HUES6 (cell line): ENCODE data around the gene OR6S1.

Experiments used
- H3K27ac ChIP-seq: 2 replicates; pipeline ENCODE4 v1.7.0; 2013; ENCODE audit warnings: low read depth, mild to moderate bottlenecking, low read length, inconsistent platforms
- H3K27me3 ChIP-seq: 2 replicates; pipeline ENCODE4 v1.6.1; 2013; ENCODE audit warnings: low read length; ENCODE audit not compliant: control insufficient read depth, insufficient read depth
- H3K36me3 ChIP-seq: 2 replicates; pipeline ENCODE4 v1.6.1; 2013; ENCODE audit warnings: low read length; ENCODE audit not compliant: control insufficient read depth, insufficient read depth
- H3K4me1 ChIP-seq: 2 replicates; pipeline ENCODE4 v1.6.1; 2013; ENCODE audit warnings: low read length; ENCODE audit not compliant: control insufficient read depth, insufficient read depth
- H3K4me3 ChIP-seq: 2 replicates; pipeline ENCODE4 v1.5.1; 2013; ENCODE audit warnings: low read depth, low read length
- H3K9ac ChIP-seq: one replicate; pipeline ENCODE4 v1.6.1; 2013; ENCODE audit warnings: mild to moderate bottlenecking, low read length
- H3K9me3 ChIP-seq: 2 replicates; pipeline ENCODE4 v1.6.1; 2013; ENCODE audit warnings: low read depth, low read length; ENCODE audit not compliant: control insufficient read depth, insufficient read depth

Gene OR6S1

DNA sequence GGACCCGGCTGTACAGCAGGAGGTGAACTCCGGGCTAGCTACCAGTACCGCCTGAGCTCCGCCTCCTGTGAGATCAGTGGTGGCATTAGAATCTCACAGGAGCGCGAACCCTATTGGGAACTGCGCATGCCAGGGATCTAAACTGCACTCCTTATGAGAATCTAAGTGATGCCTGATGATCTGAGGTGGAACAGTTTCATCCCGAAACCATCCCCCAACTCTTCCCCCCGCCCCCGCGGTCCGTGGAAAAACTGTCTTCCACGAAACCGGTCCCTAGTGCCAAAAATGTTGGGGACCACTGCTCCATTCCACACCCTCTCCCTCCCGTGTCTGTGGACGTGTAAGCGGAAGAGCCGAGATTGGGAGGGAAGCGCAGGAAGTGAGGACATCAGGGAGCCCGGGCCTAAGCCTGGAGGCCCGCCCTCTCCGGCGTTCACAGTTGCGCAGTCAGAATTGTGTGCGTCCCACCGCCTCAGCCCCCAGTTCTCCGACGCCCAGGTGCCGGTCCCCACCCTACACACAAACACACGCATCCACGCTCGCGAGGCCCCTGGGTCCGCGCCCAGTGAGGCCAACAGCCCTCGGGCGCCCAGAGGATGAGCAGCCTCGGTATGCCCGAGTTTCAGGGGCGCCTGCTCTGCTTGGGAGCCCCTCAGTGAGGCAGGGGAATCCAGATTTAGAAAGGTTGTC lies 41.1 kb upstream of the OR6S1 start:
- H3K4me1 ChIP-seq: peaks cover 16% of the 10 kb centered on the region
- H3K36me3 ChIP-seq: no peaks in the 10 kb centered on the region
- H3K4me3 ChIP-seq: peak overlapping the region; percentile 96
- no peaks in the 10 kb centered on the region for H3K27me3 ChIP-seq
- H3K27ac ChIP-seq: peak overlapping the region; percentile 86
- H3K9ac ChIP-seq: peak overlapping the region; percentile 89
- H3K9me3 ChIP-seq: no peaks in the 10 kb centered on the region

DNA sequence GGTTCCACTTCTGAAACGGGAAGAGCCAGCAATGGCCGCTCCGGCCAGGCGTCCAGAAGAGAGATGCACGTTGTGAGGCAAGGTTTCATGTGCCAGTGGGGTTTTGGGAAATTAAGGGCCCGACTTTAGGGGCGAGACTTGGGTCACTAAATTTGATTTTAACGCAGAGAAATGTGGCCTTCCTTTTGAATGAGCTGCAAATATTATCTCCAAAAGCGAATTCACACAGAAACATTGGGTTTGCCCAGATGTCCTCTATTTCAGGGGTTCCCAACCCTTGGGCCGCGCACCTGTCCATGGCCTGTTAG lies 40.6 kb upstream of the OR6S1 start:
- peaks cover 16% of the 10 kb centered on the region for H3K4me1 ChIP-seq

DNA sequence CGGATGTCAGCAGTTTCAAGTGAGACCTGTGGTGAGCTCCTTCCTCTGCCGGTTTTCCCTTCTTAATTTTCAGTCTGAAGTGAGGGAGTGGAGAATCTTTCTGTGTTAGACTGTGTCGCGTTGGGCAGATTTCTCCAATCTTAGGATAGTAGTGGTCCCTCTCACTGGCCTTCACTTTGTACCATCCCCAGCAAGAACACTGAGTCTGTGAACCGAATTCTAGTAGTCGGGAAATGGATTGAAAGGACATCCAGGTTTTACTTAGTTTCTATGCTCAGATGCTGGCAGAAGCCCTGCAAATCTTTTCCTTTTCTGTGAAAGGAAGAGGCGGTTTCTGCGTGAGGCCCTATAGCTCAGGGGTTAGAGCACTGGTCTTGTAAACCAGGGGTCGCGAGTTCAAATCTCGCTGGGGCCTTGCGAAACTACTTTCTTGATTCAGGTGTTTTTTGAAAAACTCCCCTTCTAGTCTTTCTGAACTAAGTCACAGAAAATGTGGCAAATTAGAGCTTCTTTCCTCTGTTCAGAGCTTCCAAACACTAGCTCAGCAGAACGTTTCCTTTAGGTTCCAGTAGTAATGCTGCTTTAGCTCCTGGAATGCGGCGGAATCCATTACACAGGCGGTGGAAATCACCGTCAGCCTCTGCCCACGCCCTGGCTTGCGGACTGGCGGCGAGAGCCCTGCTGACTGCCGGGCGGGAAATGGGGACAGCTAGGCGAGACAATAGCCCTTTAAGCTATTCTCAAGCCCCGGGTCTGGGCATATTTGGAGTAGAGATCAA lies 40.0 kb upstream of the OR6S1 start:
- peak overlapping the region; percentile 86 for H3K27ac ChIP-seq
- H3K9me3 ChIP-seq: no peaks in the 10 kb centered on the region
- no peaks in the 10 kb centered on the region for H3K36me3 ChIP-seq
- peak overlapping the region; percentile 89 for H3K9ac ChIP-seq
- no peaks in the 10 kb centered on the region for H3K27me3 ChIP-seq
- H3K4me1 ChIP-seq: peaks cover 16% of the 10 kb centered on the region
- peak overlapping the region; percentile 96 for H3K4me3 ChIP-seq

More for the DNA sequence above, 40.6 kb upstream of the OR6S1 start:
- Histone ChIP-seq H3K27me3 (no peaks in the 10 kb centered on the region), H3K36me3 (no peaks in the 10 kb centered on the region), H3K9ac (peak overlapping the region; percentile 89), H3K9me3 (no peaks in the 10 kb centered on the region), H3K4me3 (peak overlapping the region; percentile 96), H3K27ac (peak overlapping the region; percentile 86)

DNA sequence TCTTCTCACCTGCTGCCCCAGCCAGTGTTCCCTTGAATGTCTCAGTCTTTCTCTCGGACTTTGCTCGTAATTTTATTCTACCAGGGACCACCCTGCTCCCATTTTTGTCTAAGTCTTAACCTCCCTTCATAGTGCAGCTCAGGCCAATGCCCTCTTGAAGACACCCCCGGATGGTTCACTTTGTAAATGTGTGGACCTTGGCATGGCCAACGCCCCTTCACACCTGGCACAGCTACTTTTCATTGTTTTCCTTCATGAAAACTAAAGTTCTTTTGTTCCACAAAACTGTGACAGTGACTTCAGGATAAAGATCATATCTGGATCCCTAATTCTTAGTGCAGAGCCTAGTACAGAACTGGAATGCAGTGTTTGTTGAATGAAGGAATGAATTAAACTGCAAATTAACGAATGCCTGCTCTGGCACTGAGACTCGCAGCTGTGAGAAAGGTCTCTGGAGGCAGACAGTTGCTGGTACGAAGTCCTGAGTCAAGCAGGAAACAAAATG lies 39.4 kb upstream of the OR6S1 start:
- Histone ChIP-seq H3K4me3 (peak overlapping the region; percentile 96), H3K9me3 (no peaks in the 10 kb centered on the region), H3K36me3 (no peaks in the 10 kb centered on the region), H3K27me3 (no peaks in the 10 kb centered on the region), H3K27ac (no peak overlapping the region), H3K9ac (peak overlapping the region; percentile 71), H3K4me1 (peaks cover 19% of the 10 kb centered on the region)

DNA sequence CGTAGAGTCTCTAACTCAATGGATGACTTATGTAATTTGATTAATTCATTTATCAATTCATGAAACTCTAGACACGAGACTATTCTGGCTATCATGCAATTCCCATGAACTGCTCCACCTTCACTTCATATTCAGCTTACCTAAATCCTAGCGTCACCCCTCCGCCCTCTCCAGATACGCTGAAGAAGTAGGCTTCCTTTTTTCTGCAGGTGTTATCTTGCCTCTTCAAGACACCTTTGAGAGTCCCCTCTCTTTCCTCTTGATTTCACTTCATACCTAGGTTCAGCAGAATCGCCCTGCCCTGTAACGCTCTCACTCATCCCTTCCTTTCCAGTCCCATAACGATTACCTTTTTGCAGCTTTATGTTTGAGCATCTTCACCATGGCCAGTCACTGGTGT lies 38.9 kb upstream of the OR6S1 start:
- Histone ChIP-seq H3K9ac (no peak overlapping the region), H3K36me3 (no peaks in the 10 kb centered on the region), H3K4me3 (peak overlapping the region; percentile 96), H3K27me3 (no peaks in the 10 kb centered on the region), H3K9me3 (no peaks in the 10 kb centered on the region), H3K4me1 (peaks cover 17% of the 10 kb centered on the region), H3K27ac (no peak overlapping the region)

DNA sequence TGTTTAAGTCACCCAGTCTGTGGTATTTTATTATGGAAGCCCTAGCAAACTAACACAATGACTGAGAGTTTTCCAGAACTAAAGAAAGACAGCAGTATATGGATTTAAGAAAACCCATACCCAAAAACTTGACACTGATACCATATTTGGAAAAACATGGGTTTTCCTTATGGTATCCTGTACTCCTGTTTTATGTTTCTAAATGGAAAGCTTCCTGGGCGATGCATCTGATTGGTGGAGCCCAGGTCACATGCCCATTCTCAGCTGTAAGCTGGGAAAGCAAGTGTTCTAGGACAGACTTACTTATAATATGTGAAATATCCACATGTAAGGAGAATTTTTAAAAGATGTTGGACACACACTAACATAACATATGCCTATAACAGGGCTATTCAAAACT lies 38.4 kb upstream of the OR6S1 start:
- Histone ChIP-seq H3K9ac (no peak overlapping the region), H3K27ac (no peak overlapping the region), H3K9me3 (no peaks in the 10 kb centered on the region), H3K27me3 (no peaks in the 10 kb centered on the region), H3K4me3 (peak overlapping the region; percentile 96), H3K36me3 (no peaks in the 10 kb centered on the region), H3K4me1 (peaks cover 13% of the 10 kb centered on the region)

DNA sequence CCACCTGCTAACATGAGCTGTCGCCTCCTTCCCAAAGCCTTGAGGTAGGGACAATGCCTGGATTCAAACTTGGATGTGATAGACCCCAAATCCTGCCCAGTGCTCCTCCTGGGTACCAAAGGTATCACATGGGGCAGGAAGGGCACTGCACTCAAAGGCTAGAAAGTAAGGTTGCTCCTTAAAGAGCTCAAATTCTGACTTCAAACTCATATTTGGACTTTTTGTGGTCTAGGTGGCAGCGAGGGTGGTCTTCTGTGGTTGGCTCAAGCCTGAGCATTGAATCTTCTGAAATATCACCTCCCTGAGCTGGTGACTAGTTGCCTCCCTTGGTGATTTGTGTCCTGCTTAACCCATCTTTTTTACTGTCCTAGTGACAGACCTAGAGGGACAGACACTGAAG lies 34.6 kb upstream of the OR6S1 start:
- no peaks in the 10 kb centered on the region for H3K27me3 ChIP-seq
- peaks cover 13% of the 10 kb centered on the region for H3K4me1 ChIP-seq
- no peak overlapping the region for H3K9ac ChIP-seq
- no peak overlapping the region for H3K4me3 ChIP-seq
- no peaks in the 10 kb centered on the region for H3K36me3 ChIP-seq
- H3K27ac ChIP-seq: no peak overlapping the region
- no peaks in the 10 kb centered on the region for H3K9me3 ChIP-seq

DNA sequence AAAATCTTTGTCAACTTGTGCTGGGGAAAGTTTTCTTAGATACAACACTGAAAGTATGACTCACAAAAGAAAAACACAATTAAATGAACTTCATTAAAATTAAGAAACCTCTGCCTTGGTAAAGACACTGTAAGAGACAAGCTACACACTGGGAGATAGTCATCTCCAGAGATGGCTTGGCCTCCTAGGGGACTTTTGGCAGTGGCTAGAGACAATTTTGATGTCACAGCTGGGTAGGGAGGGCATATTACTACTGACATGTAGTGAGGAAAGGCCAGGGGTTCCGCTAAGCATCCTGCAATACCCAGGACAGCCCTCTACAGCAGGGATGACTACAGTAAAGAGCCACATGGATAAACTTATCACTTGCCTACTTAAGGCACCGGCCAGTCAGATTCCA lies 34.2 kb upstream of the OR6S1 start:
- H3K27ac ChIP-seq: no peak overlapping the region
- H3K9ac ChIP-seq: no peak overlapping the region
- no peaks in the 10 kb centered on the region for H3K27me3 ChIP-seq

DNA sequence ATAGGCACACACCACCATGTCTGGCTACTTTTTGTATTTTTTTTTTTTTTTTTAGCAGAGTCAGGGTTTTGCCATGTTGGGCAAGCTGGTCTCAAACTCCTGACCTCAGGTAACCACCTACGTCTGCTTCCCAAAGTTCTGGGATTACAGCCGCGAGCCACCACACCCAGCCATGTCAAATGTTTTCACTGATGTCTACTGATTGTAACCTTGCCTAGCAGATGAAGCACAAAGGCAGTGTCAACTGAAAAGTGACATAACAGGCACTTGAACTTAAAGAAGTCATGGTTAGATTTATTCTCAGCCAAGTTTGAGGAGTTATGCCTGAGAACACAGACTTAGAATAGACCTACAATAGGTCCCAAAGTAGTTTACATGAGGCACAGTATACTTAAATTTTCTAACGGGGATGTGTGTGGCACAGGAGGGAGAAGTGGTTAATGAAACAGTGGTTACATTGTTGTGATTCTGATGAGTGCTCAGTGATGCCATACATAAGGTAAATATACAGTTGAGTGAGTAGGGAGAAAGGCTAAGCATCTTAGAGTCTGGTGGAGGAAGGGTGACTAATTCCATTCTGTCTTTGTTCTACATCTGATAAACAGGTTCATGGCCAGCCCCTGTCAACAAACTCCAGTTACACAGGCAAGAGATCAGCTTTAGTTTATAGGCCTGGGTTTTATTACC lies 30.2 kb upstream of the OR6S1 start:
- Histone ChIP-seq H3K36me3 (no peaks in the 10 kb centered on the region), H3K27ac (no peak overlapping the region), H3K27me3 (no peaks in the 10 kb centered on the region), H3K4me1 (peaks cover 3% of the 10 kb centered on the region; the same call in 1 of the 2 replicates), H3K4me3 (no peak overlapping the region), H3K9me3 (no peaks in the 10 kb centered on the region), H3K9ac (no peak overlapping the region)

More for the DNA sequence above, 34.2 kb upstream of the OR6S1 start:
- Histone ChIP-seq H3K4me1 (peaks cover 10% of the 10 kb centered on the region), H3K9me3 (no peaks in the 10 kb centered on the region), H3K36me3 (no peaks in the 10 kb centered on the region), H3K4me3 (no peak overlapping the region)

DNA sequence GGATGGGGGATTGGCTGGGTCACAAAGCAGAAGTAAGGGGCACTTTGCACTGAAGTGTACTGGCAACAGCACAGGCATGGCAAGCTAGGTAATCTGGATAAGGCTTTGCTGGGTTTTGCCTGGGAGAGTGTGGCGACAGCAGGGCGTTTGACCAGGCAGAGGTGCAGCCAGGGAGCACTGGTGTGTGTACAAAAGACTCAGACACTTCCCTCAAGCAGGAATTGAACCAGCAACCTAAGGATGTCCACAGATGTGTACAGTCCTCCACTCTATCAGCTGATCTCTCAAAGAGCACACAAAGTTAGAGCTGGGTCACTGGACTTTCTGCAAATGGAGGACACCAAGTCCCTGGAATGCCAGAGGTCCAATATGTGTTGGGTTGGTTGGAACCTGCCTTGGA lies 27.5 kb upstream of the OR6S1 start:
- no peak overlapping the region for H3K4me3 ChIP-seq
- no peaks in the 10 kb centered on the region for H3K36me3 ChIP-seq
- H3K4me1 ChIP-seq: no peaks in the 10 kb centered on the region; the same call in 1 of the 2 replicates
- H3K27ac ChIP-seq: no peak overlapping the region
- no peak overlapping the region for H3K9ac ChIP-seq
- no peaks in the 10 kb centered on the region for H3K9me3 ChIP-seq
- no peaks in the 10 kb centered on the region for H3K27me3 ChIP-seq

DNA sequence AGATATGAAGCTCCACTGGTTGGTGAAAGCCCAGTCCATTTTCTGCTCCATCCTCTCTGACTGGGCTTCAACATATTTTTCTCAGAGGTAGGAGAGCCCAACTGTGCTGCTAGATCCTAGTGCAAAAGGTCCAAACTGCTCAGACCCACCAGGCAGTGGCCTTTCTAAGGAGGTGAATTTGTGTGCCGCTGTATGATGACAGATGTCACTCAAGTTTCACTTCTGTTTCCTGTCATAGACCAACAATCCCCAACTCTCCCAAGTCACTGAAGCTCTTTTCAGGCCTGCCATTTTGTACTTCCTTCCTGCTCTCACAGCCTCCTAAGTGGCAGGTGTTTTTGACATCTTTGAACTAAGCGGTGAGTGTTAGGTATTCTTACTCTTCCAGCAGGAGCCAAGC lies 26.5 kb upstream of the OR6S1 start:
- H3K27ac ChIP-seq: no peak overlapping the region
- H3K9ac ChIP-seq: no peak overlapping the region
- no peaks in the 10 kb centered on the region for H3K36me3 ChIP-seq
- H3K27me3 ChIP-seq: no peaks in the 10 kb centered on the region
- no peaks in the 10 kb centered on the region for H3K9me3 ChIP-seq
- H3K4me1 ChIP-seq: no peaks in the 10 kb centered on the region; the same call in 1 of the 2 replicates
- no peak overlapping the region for H3K4me3 ChIP-seq
